Glutamatergic neuron (in vitro differentiated cells): ENCODE measurements around the gene BMPR1A. TPM values are rescaled to one million over a fixed set of nuclear protein-coding genes. Genes with fewer than 3 reads are reported as not detected.

Source experiments
- DNase-seq: peaks from one replicate; pipeline ENCODE4 v3.0.0; 2022
- H3K27ac Mint-ChIP-seq: one replicate; pipeline ENCODE4 v1.8.0; 2020; ENCODE audit warnings: mild to moderate bottlenecking, mixed read lengths, inconsistent platforms; ENCODE audit not compliant: unreplicated experiment
- H3K27me3 Mint-ChIP-seq: one replicate; pipeline ENCODE4 v1.8.0; 2020; ENCODE audit warnings: mild to moderate bottlenecking, moderate library complexity, mixed read lengths, inconsistent platforms; ENCODE audit not compliant: unreplicated experiment
- H3K36me3 Mint-ChIP-seq: one replicate; pipeline ENCODE4 v1.8.0; 2020; ENCODE audit warnings: mild to moderate bottlenecking, mixed read lengths, inconsistent platforms; ENCODE audit not compliant: unreplicated experiment
- H3K4me1 Mint-ChIP-seq: one replicate; pipeline ENCODE4 v1.8.0; 2020; ENCODE audit warnings: mild to moderate bottlenecking, low read depth, mixed read lengths, inconsistent platforms; ENCODE audit not compliant: unreplicated experiment
- H3K4me3 Mint-ChIP-seq: one replicate; pipeline ENCODE4 v1.8.0; 2020; ENCODE audit warnings: mild to moderate bottlenecking, mixed read lengths, inconsistent platforms; ENCODE audit not compliant: unreplicated experiment
- H3K9me3 Mint-ChIP-seq: one replicate; pipeline ENCODE4 v1.8.0; 2020; ENCODE audit warnings: mild to moderate bottlenecking, moderate library complexity, mixed read lengths, inconsistent platforms; ENCODE audit not compliant: unreplicated experiment
- total RNA-seq: library from RNA; stranded (reverse); fragmentation: NEBNext Ultra II Directional; extraction: Animal tissue kit (Norgen Biotek cat#: 25700); gene quantifications from one replicate; pipeline ENCODE4 v1.2.1, GENCODE V29; 2021; ENCODE audit not compliant: unreplicated experiment
- TF ChIP-seq, protein P1 (sequence below): fragments of 200-600 bp; sonication (generic); IDR thresholded peaks from one replicate; pipeline ENCODE4 v1.5.0; 2021; ENCODE audit not compliant: partially characterized antibody, unreplicated experiment

The BMPR1A gene
- total RNA-seq, 1 donor from 2014 or later: 27.7 TPM

DNA sequence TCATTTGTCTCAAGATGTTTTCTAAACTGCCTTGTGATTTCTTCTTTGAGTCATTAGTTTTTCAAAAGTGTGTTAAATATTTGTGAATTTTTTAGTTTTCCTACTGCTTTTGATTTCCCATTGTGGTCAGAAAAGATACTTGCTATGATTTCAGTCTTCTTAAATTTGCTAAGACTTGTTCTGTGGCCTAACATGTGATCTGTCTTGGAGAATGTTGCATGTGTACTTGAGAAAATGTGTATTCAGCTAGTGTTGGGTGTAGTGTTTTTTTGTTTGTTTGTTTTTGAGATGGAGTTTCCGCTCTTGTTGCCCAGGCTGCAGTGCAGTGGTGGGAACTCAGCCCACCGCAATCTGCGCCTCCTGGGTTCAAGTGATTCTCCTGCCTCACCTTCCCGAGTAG lies 28.6 kb downstream of the BMPR1A start:
- Mint-ChIP-seq H3K27me3 (no peaks in the 10 kb centered on the region), H3K4me3 (no peak overlapping the region), H3K9me3 (peaks cover 2% of the 10 kb centered on the region), H3K36me3 (no peaks in the 10 kb centered on the region), H3K4me1 (peaks cover 5% of the 10 kb centered on the region), H3K27ac (no peak overlapping the region)
- TF ChIP-seq, protein P1, sequence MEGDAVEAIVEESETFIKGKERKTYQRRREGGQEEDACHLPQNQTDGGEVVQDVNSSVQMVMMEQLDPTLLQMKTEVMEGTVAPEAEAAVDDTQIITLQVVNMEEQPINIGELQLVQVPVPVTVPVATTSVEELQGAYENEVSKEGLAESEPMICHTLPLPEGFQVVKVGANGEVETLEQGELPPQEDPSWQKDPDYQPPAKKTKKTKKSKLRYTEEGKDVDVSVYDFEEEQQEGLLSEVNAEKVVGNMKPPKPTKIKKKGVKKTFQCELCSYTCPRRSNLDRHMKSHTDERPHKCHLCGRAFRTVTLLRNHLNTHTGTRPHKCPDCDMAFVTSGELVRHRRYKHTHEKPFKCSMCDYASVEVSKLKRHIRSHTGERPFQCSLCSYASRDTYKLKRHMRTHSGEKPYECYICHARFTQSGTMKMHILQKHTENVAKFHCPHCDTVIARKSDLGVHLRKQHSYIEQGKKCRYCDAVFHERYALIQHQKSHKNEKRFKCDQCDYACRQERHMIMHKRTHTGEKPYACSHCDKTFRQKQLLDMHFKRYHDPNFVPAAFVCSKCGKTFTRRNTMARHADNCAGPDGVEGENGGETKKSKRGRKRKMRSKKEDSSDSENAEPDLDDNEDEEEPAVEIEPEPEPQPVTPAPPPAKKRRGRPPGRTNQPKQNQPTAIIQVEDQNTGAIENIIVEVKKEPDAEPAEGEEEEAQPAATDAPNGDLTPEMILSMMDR: no peak
- DNase-seq: no peak

DNA sequence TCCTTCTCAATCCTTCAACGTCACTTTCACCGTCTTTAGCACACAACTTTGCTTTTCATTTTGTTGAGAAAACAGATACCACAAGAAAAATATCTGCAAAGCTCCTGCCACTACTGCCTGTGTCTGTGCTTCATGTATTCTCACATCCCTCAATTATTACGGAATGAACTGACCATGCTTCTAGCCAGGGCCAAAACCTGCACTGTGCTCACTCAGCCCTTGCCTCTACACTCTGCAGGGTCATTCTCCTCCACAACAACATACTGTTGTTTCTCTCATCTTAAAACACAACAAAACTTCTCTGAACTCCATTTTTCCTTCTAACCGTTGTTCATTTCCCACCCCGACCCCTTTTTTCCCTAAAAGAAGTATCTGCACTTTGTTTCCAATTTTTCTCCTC lies 29.5 kb downstream of the BMPR1A start:
- no peaks in the 10 kb centered on the region for H3K27me3 Mint-ChIP-seq
- no peak overlapping the region for H3K4me3 Mint-ChIP-seq
- H3K36me3 Mint-ChIP-seq: no peaks in the 10 kb centered on the region
- H3K4me1 Mint-ChIP-seq: peaks cover 5% of the 10 kb centered on the region
- H3K27ac Mint-ChIP-seq: no peak overlapping the region
- H3K9me3 Mint-ChIP-seq: peaks cover 3% of the 10 kb centered on the region
- TF ChIP-seq, protein P1: no peak
- DNase-seq: no peak

DNA sequence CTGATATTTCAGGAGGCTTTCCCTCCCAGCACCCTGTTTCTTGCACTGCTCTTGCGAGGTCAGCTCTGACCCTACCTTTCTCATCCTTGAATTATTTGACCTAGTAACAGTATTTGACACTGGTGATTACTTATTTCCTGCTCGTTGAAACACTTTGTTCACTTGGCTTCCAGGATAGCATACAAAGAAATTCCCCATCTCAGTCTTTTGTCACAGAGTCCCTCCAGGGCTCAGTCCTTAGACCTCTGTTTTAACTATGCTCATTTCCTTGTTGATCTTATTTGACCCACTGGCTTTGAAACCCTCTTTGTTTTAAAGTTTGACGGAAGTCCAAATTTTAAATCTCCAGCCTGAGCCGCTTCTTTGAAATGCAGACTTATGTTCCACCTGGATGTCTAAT lies 29.9 kb downstream of the BMPR1A start:
- no peaks in the 10 kb centered on the region for H3K36me3 Mint-ChIP-seq
- DNase-seq: no peak
- TF ChIP-seq, protein P1: no peak
- H3K4me1 Mint-ChIP-seq: peaks cover 5% of the 10 kb centered on the region
- H3K4me3 Mint-ChIP-seq: no peak overlapping the region
- H3K27me3 Mint-ChIP-seq: no peaks in the 10 kb centered on the region
- H3K27ac Mint-ChIP-seq: no peak overlapping the region
- H3K9me3 Mint-ChIP-seq: peaks cover 3% of the 10 kb centered on the region

DNA sequence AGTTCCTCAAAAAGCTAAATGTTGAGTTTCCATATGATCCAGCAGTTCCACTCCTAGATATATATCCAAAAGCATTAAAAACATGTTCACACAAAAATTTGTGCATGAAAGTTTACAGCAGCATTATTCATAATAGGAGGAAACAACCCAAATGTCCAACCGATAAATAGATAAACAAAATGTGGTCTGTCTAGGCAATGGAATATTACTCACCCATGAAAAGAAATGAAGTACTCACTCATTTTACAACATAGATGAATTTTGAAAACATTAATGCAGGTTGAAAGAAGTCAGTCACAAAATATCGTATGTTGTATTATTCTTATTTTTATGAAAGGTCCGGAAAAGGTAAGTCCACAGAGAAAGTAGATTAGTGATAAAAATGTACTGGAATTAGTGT lies 34.0 kb downstream of the BMPR1A start:
- Mint-ChIP-seq H3K4me3 (no peak overlapping the region), H3K27ac (no peak overlapping the region), H3K9me3 (peaks cover 3% of the 10 kb centered on the region), H3K36me3 (no peaks in the 10 kb centered on the region), H3K27me3 (no peaks in the 10 kb centered on the region), H3K4me1 (peaks cover 6% of the 10 kb centered on the region)
- no peak for DNase-seq
- TF ChIP-seq, protein P1: no peak

DNA sequence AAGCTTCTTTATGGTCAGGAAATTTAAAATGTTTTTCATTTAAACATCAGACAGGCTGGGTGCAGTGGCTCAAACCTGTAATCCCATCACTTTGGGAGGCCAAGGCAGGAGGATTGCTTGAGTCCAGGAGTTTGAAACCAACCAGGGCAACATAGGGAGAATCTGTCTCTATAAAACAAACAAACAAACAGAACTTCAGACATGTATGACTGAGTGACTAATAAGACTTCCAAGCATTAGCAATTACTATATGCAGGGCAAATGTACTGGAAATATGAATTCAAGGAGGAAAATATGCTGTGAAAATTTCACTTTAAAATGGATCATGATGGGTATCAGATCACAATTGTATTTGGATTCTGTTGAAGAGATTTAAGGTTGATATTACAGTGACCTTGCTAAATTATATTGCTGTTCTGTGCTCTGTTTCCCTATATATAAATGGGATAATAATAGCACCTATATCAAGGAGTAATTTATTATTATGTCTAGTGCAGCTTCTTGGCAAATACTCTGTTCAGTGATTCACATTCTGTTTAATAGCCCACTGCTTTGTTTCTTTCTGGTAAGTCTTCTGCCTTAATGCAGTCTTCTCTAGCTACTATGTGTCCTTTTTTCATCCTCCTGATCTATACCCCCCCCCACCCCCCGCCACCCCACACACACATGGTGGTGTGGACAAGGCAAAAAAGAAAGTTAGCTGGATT lies 36.2 kb downstream of the BMPR1A start:
- no peak overlapping the region for H3K27ac Mint-ChIP-seq
- no peak for DNase-seq
- H3K27me3 Mint-ChIP-seq: no peaks in the 10 kb centered on the region
- H3K36me3 Mint-ChIP-seq: no peaks in the 10 kb centered on the region
- peaks cover 5% of the 10 kb centered on the region for H3K4me1 Mint-ChIP-seq
- TF ChIP-seq, protein P1: no peak
- H3K4me3 Mint-ChIP-seq: no peak overlapping the region
- peaks cover 2% of the 10 kb centered on the region for H3K9me3 Mint-ChIP-seq
